Middle frontal gyrus (tissue), 1 donor: ENCODE measurements around the gene CYP11A1.

Experiments used
- DNase-seq: peaks from one replicate; pipeline ENCODE4 v3.0.0-alpha.2; 2015; ENCODE audit warnings: low spot score; ENCODE audit errors: extremely low spot score

Gene CYP11A1

DNA sequence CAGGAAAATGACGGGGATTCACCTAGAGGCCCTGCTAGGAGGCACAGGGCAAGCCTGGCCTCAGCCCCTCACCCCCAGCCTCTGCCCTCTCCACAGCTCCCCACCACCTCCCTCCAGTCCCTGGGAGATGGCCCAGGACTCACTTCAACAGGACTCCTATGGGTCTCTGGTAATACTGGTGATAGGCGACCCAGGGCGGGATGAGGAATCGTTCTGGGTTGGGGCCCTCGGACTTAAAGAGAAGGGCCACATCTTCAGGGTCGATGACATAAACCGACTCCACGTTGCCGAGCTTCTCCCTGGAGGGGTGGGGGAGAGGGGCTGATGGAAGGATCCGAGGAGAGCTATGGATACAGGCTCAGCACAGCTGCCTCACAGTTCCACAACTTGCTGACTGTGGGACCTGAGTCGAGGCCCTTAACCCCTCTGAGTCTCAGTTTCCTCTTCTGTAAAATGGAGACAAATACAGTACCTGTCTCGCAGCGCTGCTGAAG lies 19.6 kb downstream of the CYP11A1 start:
- DNase-seq: no peak

DNA sequence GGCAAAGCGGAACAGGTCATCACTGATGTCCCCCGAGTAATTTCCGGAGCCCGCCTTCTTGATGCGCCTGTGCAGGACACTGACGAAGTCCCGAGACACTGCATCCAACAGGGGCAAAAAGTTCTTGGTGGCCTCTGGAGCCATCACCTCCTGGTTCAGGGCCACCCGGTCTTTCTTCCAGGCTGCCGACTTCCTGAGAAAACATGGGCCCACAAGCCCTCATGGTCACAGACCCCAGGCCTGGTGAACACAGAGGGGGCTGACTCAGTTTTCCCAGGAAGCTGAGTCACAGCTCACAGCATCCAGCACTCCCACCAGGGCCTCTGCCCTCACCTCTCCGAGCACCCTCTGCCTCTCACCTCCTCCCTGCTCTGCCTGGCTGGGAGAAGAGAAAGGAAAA lies 22.4 kb downstream of the CYP11A1 start:
- DNase-seq: no peak

DNA sequence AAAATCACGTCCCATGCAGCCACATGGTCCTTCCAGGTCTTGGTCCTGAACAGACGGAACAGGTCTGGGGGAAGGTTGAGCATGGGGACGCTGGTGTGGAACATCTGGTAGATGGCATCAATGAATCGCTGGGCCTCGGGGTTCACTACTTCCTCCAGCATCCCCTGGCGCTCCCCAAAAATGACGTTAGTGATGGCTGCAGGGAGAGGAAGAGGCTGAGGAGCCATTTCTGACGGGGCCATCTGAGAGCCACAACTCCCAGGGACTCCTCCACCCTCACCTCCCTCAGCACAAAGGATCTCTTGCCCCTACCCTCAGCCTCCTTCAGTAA lies 23.7 kb downstream of the CYP11A1 start:
- no peak for DNase-seq

DNA sequence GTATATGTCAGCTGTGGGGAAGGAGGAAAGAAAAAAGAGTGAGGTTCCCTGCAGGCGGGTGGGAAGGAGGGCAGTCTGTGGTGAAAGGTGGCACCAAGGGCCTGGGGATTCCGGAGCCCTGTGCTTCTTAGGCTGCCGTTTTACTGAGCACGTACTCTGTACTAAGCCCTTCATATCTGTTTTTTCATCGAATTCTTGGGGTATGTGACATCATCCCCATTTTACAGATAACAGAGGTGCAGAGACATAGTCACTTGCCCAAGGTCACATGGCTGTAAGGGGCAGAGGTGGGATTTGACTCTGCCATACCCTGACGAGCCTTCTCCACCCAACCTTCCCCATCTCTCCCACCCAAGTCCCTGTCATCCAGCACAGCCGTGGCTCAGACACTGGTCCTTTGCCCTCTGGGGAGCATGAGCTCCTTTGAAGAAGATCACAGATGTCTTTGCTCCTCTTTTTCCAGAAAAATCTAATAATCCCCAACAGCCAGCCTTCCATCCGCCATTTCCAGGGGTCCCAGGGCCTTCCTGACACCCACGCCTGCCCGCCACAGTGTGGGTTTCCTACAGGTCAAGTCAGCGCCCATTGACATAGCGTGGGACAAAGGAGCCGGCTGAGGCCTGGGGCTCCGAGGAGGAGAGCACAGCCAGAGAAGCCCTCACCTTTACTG lies 24.2 kb downstream of the CYP11A1 start:
- no peak for DNase-seq

DNA sequence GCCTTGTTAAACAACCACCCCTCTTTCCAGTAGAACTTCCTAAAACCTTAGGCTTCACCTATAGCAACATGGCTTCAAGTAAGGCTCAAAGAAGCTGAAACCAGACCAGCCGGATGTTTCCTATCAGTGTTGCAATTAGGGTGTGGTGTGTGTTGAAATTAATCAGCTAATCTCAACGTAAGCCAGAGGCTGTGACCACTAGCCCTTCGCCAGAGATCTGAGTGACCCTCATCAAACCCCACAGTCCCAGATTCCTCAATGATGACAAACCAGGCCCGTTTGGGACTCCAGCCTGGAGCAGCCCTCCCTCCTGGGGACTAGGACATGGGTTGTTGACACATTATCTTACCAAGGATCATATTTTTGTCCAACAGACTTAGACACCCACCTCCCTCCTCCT lies 27.3 kb downstream of the CYP11A1 start:
- no peak for DNase-seq

DNA sequence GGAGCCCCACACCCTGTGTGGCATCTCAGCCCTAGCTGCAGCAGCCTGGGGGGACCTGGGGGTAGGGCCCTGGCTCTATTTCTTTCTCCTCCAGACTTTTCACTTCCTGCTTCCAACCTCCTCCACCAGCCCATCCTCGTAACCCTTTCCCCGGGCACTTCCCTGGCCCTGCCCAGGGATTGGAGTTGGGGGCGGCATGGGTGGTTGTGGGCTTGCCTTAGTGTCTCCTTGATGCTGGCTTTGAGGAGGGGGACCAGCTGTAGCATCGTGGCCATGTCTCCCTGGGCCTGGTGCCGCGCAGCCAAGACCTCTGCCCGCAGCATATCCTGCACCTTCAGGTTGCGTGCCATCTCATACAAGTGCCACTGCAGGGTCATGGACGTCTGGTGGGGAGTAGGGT lies 28.1 kb downstream of the CYP11A1 start:
- DNase-seq: no peak

DNA sequence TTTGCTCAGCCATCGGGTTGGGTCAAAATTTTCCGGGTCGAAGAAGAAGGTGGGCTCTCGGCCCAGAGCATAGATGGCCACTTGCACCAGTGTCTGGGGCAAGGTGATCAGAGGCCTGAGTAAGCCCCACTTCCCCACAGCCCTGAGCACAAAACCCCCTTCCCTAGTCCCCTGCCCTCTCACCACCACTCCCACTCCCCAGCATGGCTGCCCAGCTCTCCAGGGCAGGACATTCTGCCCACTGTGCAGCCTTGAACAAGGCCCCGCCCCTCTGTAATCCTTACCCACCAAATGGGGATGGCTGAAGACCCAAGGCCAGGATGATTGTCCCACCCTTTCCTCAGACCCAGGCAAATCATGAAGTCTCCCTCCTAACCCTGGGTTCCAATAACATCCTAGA lies 28.8 kb downstream of the CYP11A1 start:
- no peak for DNase-seq

DNA sequence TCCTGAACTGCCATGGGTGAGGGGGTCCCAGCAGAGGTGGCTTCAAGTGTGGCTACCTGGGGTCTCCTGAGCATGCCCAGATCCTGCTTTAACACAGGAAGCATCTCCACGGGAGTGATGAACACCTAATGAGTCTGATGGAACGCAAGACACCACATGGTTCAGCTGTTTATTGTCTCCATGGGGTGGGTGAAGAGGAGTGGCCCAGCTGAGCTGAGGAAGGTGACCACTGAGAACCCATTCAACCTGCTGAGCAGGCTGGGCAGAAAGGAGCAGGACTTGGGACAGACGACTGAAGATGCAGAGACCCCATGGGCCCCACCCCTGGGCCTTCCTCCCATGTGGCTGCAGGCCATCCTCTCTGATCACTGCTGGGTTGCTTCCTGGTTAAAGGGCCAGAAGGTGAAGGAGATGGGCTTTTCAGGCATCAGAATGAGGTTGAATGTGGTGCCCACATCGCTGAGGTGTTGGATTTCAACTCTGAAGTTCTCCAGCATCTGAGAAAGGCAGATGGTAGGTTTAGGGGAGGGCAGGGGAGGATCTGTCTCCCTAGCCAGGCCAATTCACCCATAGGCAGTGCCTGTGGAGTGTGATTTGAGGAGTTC lies 29.7 kb downstream of the CYP11A1 start:
- no peak for DNase-seq

DNA sequence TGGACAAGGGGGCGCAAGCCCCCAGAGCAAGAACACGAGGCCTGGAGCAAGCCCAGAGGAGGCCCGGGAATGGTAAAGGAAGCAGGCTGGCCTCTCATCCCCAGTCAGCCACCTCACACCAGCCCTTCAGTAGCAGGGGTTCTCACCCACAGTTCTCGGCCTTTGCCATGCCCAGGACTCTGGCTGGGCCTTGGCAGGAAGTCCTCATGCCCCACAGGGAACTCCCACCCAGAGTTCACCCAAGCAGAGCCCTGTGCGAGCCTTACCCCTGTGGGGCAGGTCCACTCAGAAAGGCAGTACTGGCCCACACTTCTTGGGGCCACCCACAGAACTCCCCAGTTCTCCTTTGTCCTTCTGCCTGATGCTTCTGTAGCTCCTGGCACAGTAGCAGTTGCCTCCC lies 30.3 kb downstream of the CYP11A1 start:
- DNase-seq: no peak

DNA sequence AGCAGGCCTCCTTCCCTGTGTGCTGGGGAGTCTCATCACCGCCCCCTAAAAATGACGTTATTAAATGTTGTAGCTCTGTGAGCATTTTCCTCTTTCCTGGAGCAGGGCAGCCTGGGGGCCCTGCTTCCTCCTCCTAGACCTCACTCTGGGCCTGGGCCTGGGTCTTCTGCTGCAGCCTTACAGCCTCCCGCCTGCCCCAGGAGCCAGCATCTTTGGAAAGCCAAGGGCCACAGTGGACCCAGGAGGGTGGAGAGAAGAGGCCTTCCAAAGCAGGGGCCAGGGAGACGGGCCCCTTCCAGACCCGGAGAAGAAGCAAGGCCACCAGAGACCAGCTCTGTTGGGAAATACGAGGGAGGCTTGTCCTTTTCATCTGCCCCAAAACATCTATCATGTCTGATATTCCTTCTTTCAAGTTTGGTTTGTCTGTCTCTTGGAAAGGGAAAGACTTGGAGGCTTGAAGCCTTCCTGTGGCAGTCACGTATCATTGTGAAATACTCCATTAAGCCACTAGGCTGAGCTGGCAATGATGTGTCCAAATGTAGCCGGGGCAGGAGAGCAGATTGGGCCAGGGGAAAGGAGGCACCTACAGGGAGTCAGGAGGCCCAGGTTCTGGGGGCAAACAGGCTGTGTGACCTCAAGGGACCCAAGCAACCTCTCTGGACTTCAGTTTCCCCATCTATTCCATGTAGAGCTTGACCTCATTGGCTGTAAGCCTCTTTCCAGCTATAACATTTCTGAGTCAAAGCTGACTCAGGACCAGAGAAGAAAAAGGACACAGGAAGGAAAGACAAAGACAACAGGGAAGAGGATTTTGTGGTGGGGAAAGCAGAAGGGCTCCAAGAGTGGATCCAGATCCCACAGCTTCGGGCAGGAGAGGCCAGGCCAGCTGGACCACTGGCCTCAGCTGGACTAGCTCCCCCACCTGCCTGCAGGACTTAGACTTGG lies 31.1 kb downstream of the CYP11A1 start:
- no peak for DNase-seq

DNA sequence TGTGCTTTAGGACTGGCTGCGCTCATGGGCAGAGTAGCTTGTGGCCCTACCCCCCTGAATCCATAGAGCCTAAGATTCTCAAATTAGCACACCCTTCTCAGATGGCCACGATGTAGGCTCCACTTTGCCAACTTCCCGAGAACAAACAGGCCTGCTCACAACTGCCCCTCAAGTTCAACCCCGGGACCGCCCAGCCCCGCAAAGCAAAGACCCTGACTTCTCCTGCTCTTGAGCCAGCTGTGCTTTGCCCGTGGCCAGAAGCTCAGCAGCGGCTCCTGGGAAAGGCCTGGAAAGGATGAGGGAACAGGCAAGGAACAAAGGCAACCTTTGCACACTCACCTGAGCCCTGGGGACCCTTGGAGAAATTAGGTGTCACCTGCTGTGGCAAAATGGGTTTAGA lies 32.0 kb downstream of the CYP11A1 start:
- DNase-seq: no peak

DNA sequence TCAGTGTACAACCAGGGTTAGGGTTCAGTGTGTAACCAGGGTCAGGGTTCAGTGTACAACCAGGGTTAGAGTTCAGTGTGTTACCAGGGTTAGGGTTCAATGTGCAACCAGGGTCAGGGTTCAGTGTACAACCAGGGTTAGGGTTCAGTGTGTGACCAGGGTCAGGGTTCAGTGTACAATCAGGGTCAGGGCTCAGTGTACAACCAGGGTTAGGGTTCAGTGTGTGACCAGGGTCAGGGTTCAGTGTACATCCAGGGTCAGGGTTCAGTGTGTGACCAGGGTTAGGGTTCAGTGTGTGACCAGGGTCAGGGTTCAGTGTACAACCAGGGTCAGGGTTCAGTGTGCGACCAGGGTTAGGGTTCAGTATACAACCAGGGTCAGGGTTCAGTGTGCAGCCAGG lies 33.3 kb downstream of the CYP11A1 start:
- no peak for DNase-seq

DNA sequence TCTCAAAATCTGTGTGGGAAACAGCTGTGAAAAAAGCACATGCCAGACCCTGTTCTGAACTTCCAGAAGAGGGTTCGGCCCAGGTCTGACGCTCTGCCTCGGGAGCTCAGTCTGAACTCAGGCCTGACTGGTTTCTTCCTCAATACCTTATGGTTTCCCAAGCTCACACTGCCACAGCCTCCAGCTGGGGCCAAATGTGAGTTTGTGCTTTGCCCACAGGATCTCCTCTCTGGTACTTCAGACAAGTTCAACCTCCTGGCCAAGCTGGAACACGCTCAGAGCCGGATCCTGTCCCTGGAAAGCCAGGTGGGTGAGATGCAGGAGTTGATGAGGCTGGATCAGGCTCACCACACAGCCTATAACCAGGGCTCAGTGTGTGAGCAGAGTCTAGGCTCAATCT lies 33.8 kb downstream of the CYP11A1 start:
- no peak for DNase-seq

DNA sequence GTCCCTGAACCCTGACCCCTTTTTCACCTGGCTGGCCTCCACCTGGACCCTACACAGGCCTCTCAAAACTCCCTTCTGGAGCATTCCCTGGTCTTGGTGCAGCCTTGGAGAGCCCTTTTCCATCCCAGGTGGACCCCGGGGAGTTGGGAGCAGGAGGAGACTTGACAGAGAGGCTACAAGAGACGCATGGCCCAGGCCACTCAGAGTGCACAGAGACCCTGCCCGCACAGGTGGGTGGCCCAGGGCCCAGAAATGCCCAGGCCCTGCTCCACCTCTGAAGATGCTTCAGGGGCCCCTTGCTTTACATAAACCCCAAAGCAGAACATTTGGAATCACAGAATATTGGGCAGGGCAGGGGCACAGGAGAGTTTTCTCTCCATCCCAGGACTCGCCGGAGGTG lies 34.4 kb downstream of the CYP11A1 start:
- DNase-seq: no peak

DNA sequence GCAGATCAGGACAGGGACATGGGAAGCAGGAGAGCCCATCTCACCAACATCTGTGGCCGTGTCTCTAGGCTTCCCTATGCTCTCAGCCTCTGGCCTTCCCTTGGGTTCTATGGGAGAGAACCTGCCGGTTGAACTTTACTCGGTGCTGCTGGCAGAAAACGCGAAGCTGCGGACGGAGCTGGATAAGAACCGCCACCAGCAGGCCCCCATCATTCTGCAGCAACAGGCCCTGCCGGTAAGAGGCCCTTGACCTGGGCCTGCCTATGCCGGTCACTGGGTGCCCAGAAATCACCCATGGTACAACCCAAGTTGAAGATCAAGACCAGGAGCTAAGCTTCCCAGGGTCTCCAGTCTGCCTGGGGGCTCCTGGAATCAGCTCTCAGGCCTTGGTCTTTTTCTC lies 34.8 kb downstream of the CYP11A1 start:
- DNase-seq: no peak

DNA sequence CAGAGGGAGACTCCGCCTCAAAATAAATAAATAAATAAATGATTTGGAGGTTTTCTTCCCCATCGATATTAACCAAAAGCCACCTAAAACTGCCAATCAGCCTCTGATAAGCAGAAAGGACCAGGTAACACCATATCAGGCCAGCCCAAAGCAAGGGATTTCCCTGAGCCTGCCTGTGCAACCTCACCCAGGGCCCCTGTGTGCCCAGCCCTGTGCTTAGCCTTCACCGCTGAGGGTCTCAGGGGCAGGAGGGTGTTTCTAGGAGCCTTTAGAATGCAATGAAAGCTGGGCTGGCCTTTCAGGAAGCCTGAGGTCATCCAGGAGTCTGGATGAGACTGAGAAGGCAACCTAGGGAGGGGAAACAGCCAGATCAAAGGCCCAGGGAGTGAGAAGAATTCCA lies 35.4 kb downstream of the CYP11A1 start:
- no peak for DNase-seq

DNA sequence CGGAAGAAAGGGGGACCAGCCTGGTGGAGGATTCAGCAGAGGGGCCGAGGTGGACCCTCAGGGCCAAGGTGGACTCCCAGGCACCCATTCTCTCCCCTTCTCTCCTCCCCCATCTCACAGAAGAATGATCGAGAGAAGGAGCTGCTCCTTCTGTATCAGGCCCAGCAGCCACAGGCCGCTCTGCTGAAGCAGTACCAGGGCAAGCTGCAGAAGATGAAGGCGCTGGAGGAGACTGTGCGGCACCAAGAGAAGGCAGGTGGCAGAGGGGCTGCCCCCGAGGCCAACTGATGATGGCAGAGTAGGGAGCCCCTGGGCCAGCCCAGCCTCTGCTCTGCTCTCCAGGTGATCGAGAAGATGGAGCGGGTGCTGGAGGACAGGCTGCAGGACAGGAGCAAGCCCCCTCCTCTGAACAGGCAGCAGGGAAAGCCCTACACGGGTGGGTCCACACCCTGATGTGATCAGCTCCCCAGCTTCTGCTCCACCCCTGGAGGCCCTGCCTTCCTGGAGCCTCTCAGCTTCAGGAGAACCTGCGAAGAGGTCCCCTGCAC lies 36.5 kb downstream of the CYP11A1 start:
- DNase-seq: no peak

DNA sequence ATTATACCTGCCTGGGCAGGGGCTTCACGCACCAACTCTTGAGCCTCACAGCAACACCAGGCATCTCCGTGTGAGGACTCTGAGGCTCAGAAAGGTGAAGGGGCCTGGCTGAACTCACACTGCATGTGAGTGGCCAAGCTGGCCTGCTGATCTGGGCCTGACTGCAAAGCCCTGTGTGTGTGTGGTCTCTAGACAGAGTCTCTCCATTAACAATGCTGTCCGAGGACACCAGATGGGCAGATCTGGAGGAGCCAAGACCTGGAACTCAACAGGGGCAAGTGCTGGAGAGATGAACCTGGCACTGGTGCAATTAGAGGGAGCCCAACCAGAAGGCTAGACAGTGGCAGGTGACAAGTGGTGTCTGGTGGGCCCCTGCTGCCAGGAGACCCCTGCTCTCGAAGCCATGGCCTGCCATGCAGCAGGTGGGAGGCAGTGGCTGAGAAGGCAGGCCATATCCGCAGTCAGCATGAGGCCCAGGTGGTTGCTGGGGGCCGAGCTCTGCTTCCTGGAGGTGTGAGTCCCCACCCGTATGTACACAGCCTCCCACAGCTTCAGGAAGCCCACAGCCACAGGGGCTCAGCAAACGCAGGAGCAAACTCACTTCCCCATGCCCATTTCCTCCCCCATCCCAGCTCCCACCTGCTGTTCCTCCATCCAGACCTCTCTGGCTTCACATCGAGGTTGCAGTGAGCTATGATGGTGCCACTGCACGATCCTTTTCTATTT lies 39.0 kb downstream of the CYP11A1 start:
- no peak for DNase-seq

DNA sequence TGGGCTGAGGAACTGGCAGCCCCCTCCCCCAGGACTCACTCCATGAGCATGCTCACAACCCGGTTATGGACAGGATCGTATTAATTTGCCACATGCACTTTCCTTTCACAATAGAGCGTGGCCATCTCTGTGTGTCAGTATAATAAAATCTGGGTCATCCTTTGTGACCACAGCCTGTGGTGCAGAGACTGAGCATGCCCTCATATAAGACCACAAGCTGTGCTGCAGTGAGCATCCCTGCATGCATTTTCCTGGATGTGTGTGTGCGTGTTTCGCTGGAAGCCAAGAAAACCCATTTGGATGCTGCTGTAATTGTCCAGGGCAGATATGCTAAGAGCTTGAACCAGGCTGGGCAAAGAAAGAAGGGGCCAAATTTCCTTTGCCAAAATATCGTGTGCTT lies 39.7 kb downstream of the CYP11A1 start:
- DNase-seq: no peak

DNA sequence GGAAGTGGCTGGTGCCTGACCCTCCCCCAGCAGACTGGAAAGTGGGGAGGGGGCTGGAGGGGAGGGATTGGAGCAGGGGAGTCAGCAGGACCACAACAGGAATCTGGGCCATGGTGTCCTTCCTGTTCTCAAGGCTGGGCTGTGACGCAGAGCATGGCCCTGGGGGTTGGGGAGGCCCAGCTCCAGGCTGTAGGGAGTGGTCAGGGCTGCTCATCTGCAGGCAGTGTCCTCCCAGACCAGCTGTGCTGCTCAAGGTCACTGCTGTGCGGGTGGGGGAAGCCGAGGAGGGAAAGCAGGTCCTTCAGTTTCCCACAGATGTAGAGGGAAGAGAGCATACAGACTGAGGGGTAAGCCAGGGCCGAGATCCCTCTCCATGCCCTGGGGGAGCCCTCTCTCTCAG lies 40.7 kb downstream of the CYP11A1 start:
- DNase-seq: no peak

DNA sequence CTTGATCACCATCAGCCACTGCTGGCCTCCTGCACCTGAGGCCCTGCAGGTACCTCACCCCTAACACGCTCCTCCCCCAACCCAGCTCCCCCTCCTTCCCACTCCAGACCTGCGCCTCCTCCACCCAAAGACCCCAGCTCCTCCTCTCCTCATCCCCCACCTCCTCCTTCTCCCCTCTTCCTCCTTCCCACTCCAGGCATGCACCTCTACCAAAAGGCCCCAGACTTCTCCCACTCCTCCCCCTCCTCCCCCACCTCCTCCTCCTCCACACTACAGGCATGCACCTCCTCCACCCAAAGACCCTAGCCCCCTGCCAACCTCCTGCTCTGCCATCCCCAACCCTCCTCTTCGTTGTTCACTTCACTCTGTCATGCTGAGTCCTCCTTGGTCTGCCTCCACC lies 42.7 kb downstream of the CYP11A1 start:
- no peak for DNase-seq
